ENCODE results near the gene UROC1.
A peak's percentile ranks its signal among the peaks of the same experiment; 100 is the strongest.

UROC1 gene

DNA sequence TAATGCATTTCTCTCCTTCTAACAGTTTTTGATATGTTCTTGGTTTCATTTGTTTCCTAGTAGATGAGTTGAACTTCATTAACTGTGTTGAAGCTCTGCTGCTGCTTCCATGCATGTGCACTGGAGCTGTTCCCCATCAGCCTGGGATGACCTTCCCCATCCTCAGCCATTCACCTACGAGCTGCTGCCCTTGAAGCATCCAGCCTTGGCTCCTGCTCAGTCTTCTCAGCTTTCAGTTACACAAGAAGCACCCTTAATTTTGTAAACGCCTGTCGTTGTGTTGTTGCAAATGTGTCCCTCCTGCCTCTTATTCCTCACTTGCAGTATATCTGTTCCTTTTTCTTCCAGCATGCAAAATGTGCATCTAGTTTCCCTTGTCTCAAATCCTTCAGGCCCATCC is 33.4 kb downstream of the UROC1 start:
- H3K4me3 Mint-ChIP-seq = no peak overlapping the region
- no peaks in the 10 kb centered on the region for H3K27me3 Mint-ChIP-seq (ENCODE audit: low read depth)
- H3K27ac Mint-ChIP-seq = no peak overlapping the region
- no peaks in the 10 kb centered on the region for H3K9me3 Mint-ChIP-seq
- DNase-seq (ENCODE audit: low spot score) = no peak
- H3K4me1 Mint-ChIP-seq (ENCODE audit: low read depth) = peaks cover 15% of the 10 kb centered on the region
- no peaks in the 10 kb centered on the region for H3K36me3 Mint-ChIP-seq (ENCODE audit: low read depth)

GRCh38 chr3:126483321-126483761 is 34.2 kb downstream of the UROC1 start:
- no peak for DNase-seq (ENCODE audit: low spot score)
- no peaks in the 10 kb centered on the region for H3K36me3 Mint-ChIP-seq (ENCODE audit: low read depth)
- no peaks in the 10 kb centered on the region for H3K27me3 Mint-ChIP-seq (ENCODE audit: low read depth)
- peaks cover 15% of the 10 kb centered on the region for H3K4me1 Mint-ChIP-seq (ENCODE audit: low read depth)
- H3K27ac Mint-ChIP-seq = no peak overlapping the region
- H3K4me3 Mint-ChIP-seq = no peak overlapping the region
- no peaks in the 10 kb centered on the region for H3K9me3 Mint-ChIP-seq

DNA sequence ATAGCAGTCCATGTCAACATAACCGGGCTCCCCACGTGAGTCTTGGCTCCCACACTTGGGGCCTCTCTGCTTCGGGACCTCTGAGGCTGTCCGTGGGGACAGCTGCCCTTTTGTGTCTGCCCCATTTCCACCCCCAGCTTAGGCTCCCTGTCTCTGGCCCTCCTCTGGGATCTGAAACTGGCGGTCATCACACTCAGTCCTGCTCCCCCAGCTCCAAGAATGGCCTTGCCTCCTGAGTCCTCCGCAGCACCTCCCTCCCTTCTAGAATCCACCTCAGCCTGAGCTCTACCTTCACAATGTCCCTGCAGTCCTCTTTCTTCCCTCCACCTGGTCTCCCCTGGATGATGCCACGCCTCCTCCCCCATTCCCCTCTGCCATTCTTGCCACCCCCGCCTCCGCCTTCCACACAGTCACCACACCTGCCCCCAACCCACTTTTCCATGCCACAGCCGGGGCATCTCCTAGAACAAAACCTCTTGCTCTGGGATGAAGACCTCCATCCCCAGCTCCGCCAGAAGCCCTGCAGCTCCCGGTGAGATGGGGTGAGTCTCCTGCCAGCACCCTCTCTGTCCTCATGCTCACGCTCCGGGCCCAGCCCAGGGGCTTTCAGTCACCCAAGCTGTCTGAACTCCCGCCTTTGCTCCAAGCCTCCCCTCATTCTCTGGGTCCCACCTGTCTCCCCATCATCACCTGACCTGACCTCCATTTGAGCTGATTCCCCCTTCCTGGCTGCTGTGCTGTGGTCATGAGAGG is 34.9 kb downstream of the UROC1 start:
- no peaks in the 10 kb centered on the region for H3K27me3 Mint-ChIP-seq (ENCODE audit: low read depth)
- no peak for DNase-seq (ENCODE audit: low spot score)
- peaks cover 14% of the 10 kb centered on the region for H3K4me1 Mint-ChIP-seq (ENCODE audit: low read depth)
- H3K4me3 Mint-ChIP-seq = no peak overlapping the region
- H3K27ac Mint-ChIP-seq = no peak overlapping the region
- H3K9me3 Mint-ChIP-seq = no peaks in the 10 kb centered on the region
- no peaks in the 10 kb centered on the region for H3K36me3 Mint-ChIP-seq (ENCODE audit: low read depth)

DNA sequence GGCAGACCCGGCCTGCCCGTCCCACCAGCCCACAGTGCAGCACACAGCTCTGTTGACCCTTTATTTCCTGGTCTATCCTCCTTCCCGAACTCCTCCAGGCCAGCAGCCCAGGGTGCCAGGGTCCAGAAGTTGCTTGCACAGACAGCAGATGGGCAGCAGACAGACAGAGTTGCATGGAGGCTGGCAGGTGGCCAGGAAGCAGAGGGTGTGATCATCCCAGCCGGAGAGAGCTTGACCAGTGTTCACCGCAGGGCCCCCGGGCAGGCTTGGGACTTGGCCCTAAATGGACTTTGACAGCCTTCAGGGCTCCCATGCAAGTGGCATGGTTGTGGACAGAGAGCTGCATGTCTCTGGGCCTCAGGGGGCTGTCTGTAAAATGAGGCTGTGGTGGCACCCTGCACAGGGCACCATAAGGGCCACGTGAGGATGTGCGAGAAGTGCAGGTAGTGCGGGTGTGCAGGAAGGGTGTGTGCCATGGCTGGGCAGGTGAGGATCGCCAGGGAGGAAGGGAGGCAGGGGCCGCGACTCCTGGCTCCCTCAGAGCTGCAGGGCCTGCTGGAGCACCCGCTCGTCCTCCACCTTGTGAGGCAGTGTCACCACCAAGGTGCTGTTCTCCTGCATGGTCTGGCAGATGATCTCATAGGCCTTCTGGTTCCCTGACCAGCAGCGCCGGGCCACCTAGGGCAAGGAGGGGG is 35.6 kb downstream of the UROC1 start:
- H3K27me3 Mint-ChIP-seq (ENCODE audit: low read depth) = no peaks in the 10 kb centered on the region
- H3K4me3 Mint-ChIP-seq = no peak overlapping the region
- peaks cover 9% of the 10 kb centered on the region for H3K4me1 Mint-ChIP-seq (ENCODE audit: low read depth)
- H3K27ac Mint-ChIP-seq = no peak overlapping the region
- H3K36me3 Mint-ChIP-seq (ENCODE audit: low read depth) = no peaks in the 10 kb centered on the region
- H3K9me3 Mint-ChIP-seq = no peaks in the 10 kb centered on the region
- no peak for DNase-seq (ENCODE audit: low spot score)

GRCh38 chr3:126480861-126481260 is 36.7 kb downstream of the UROC1 start:
- Mint-ChIP-seq H3K4me1 (ENCODE audit: low read depth) (peaks cover 7% of the 10 kb centered on the region), H3K9me3 (no peaks in the 10 kb centered on the region), H3K36me3 (ENCODE audit: low read depth) (no peaks in the 10 kb centered on the region), H3K27me3 (ENCODE audit: low read depth) (no peaks in the 10 kb centered on the region), H3K27ac (no peak overlapping the region), H3K4me3 (no peak overlapping the region)
- no peak for DNase-seq (ENCODE audit: low spot score)

DNA sequence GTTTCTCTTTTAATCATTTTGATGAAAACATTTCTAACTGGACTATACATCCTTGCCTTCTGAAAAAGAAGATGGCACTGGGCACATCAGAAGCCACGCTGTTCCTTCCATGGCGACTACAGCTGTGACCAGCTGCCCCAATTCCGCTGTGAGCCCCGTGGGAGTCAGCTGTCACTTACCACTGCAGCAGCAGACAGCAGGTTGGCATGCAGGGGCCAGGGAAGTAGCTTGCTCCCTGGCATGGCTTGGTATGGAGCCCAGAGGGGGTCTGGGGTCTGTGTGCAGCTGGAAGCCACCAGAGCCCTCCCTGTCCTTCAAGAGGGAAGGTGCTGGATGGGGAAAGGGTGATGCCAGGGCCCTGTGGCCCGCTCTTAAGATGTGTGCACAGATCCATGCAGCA is 37.4 kb downstream of the UROC1 start:
- no peaks in the 10 kb centered on the region for H3K36me3 Mint-ChIP-seq (ENCODE audit: low read depth)
- no peaks in the 10 kb centered on the region for H3K27me3 Mint-ChIP-seq (ENCODE audit: low read depth)
- H3K27ac Mint-ChIP-seq = no peak overlapping the region
- H3K4me3 Mint-ChIP-seq = no peak overlapping the region
- peaks cover 7% of the 10 kb centered on the region for H3K4me1 Mint-ChIP-seq (ENCODE audit: low read depth)
- no peak for DNase-seq (ENCODE audit: low spot score)
- H3K9me3 Mint-ChIP-seq = no peaks in the 10 kb centered on the region

DNA sequence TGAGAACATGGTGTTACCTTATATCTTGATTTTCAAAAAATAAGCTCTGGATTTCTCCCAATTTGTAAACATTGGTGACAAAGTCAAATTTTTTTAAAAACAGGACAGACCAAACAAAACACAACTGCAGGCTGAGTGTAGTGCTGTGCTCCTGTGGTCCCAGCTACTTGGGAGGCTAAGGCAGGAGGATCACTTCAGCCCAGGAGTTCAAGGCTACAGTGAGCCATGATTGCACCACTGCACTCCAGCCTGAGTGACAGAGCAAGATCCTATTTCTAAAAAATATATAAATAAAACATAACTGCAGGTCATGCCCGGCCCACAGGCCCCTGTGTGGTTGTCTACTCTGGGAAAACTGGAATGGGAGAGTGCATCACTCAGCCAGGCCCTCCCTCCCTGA is 37.9 kb downstream of the UROC1 start:
- no peaks in the 10 kb centered on the region for H3K27me3 Mint-ChIP-seq (ENCODE audit: low read depth)
- peaks cover 7% of the 10 kb centered on the region for H3K4me1 Mint-ChIP-seq (ENCODE audit: low read depth)
- no peak overlapping the region for H3K27ac Mint-ChIP-seq
- no peaks in the 10 kb centered on the region for H3K9me3 Mint-ChIP-seq
- DNase-seq (ENCODE audit: low spot score) = no peak
- no peaks in the 10 kb centered on the region for H3K36me3 Mint-ChIP-seq (ENCODE audit: low read depth)
- H3K4me3 Mint-ChIP-seq = no peak overlapping the region

DNA sequence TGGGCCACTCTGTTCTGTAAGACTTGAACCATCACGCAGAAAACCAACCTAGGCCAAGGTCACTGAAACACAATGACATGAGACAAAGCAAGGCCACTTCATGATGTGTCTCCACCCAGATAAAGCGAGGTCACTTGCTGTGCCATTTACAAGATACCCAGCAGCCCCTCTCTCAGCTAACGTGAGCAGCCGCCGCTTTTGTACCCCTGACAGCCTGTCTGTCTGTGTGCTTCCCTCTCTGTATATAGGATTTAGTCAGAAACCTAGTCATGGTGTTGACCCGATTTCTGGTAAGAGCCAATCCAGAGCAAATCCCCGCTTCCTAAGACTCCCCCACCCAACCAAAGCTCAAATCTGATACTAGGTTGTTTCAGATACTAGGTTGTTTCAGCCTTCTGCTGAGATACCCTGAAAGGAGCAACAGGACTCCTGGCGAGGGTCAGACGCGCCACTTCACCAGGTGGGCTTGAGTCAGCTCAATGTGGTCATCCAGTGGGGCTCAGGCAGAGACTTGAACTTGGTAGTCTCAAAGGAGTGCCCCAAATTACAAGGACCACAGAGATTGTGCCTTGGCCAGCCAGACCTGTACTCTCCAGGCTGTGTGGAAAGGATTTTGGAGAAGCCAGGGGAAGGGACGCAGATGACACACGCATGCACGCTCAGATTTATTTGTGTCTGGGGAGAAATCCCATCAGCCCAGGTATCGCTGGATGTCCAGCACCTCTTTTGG is 38.8 kb downstream of the UROC1 start:
- Mint-ChIP-seq H3K27ac (no peak overlapping the region), H3K4me3 (no peak overlapping the region), H3K27me3 (ENCODE audit: low read depth) (no peaks in the 10 kb centered on the region), H3K36me3 (ENCODE audit: low read depth) (peaks cover under 1% of the 10 kb centered on the region), H3K4me1 (ENCODE audit: low read depth) (peaks cover 15% of the 10 kb centered on the region), H3K9me3 (no peaks in the 10 kb centered on the region)
- DNase-seq (ENCODE audit: low spot score) = no peak

DNA sequence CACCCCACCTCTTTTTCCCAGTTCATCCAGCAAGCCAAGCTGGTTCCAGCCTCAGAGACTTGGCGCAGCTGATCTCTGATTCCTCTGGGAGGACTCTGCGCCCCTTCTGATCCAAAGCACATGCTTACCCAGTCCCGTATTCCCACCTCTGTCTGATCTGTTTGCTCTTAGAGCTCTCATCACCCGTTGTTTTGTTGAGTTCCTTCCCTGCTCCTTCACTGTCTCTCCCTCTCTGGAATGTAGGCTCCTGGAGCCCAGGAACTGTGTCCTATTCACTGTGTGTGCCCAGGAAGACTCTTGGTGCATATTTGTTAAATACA is 40.6 kb downstream of the UROC1 start:
- Mint-ChIP-seq H3K27ac (peak overlapping the region; percentile 77), H3K36me3 (ENCODE audit: low read depth) (peaks cover 17% of the 10 kb centered on the region), H3K9me3 (no peaks in the 10 kb centered on the region), H3K4me1 (ENCODE audit: low read depth) (peaks cover 32% of the 10 kb centered on the region), H3K27me3 (ENCODE audit: low read depth) (no peaks in the 10 kb centered on the region), H3K4me3 (peak overlapping the region; percentile 87)
- no peak for DNase-seq (ENCODE audit: low spot score)

GRCh38 chr3:126476166-126477060 is 41.2 kb downstream of the UROC1 start:
- H3K4me3 Mint-ChIP-seq = peak overlapping the region; percentile 87
- H3K27ac Mint-ChIP-seq = peak overlapping the region; percentile 77
- H3K36me3 Mint-ChIP-seq (ENCODE audit: low read depth) = peaks cover 20% of the 10 kb centered on the region
- no peak for DNase-seq (ENCODE audit: low spot score)
- no peaks in the 10 kb centered on the region for H3K9me3 Mint-ChIP-seq
- H3K27me3 Mint-ChIP-seq (ENCODE audit: low read depth) = no peaks in the 10 kb centered on the region
- H3K4me1 Mint-ChIP-seq (ENCODE audit: low read depth) = peaks cover 32% of the 10 kb centered on the region

GRCh38 chr3:126475413-126476114 is 42.0 kb downstream of the UROC1 start, which contains the start of gene ZXDC:
Gene ZXDC (minus strand): TSS chr3:126475891. CDS start chr3:126475865, 26 bp downstream.
- H3K36me3 Mint-ChIP-seq (ENCODE audit: low read depth) = peaks cover 28% of the 10 kb centered on the region
- H3K9me3 Mint-ChIP-seq = no peaks in the 10 kb centered on the region
- peak within 1 kb of the TSS; percentile 87 for H3K27ac Mint-ChIP-seq
- peak; percentile 93 for DNase-seq (ENCODE audit: low spot score)
- H3K4me3 Mint-ChIP-seq = peak within 1 kb of the TSS; percentile 96
- H3K27me3 Mint-ChIP-seq (ENCODE audit: low read depth) = no peaks in the 10 kb centered on the region
- peaks cover 32% of the 10 kb centered on the region for H3K4me1 Mint-ChIP-seq (ENCODE audit: low read depth)

- H3K9me3 Mint-ChIP-seq = no peaks in the 10 kb centered on the region
- peak; percentile 50 for DNase-seq (ENCODE audit: low spot score)
- peak overlapping the region; percentile 96 for H3K4me3 Mint-ChIP-seq
- peak overlapping the region; percentile 87 for H3K27ac Mint-ChIP-seq
- peaks cover 36% of the 10 kb centered on the region for H3K36me3 Mint-ChIP-seq (ENCODE audit: low read depth)
- no peaks in the 10 kb centered on the region for H3K27me3 Mint-ChIP-seq (ENCODE audit: low read depth)
- peaks cover 32% of the 10 kb centered on the region for H3K4me1 Mint-ChIP-seq (ENCODE audit: low read depth)
Observed at GRCh38 chr3:126474498-126475412, 42.8 kb downstream of the UROC1 start.

Measured in T-helper 2 cell treated with Interferon-gamma antibody and Interleukin-4, amounts not matched to agents 5 μg/mL and 100 μg/mL, for 36 hours (primary cell).